Esophagus (tissue), 2 donors: Measurements from ENCODE around the gene ZBTB11. TPM values are rescaled to one million over a fixed set of nuclear protein-coding genes. Genes with fewer than 3 reads are reported as not detected.
"Not testable (repeated sequence)": the region's sequence is repeated elsewhere in the genome, so short reads cannot be mapped to it uniquely, and the experiment has no call there.

Source experiments
- H3K27ac ChIP-seq, 2 donors: one replicate each; pipeline ENCODE4 v1.5.1; 2013; ENCODE audit warnings: low read depth in 2 of 2, mild to moderate bottlenecking in 2 of 2, inconsistent platforms in 1 of 2, low read length in 1 of 2, moderate library complexity in 1 of 2
- H3K27me3 ChIP-seq, 2 donors: one replicate each; pipeline ENCODE4 v1.6.1; 2013; ENCODE audit warnings: low read length in 2 of 2, control low read depth in 1 of 2, mild to moderate bottlenecking in 1 of 2; ENCODE audit not compliant: insufficient read depth in 2 of 2, control insufficient read depth in 1 of 2
- H3K36me3 ChIP-seq, 2 donors: one replicate each; pipeline ENCODE4 v1.6.1; 2013; ENCODE audit warnings: low read length in 1 of 2; ENCODE audit not compliant: control insufficient read depth in 2 of 2, insufficient read depth in 2 of 2
- H3K4me1 ChIP-seq, 2 donors: one replicate each; pipeline ENCODE4 v1.6.1; 2013; ENCODE audit warnings: low read length in 1 of 2; ENCODE audit not compliant: control insufficient read depth in 2 of 2, insufficient read depth in 2 of 2
- H3K4me3 ChIP-seq, 2 donors: one replicate each; pipeline ENCODE4 v1.5.1; 2013; ENCODE audit warnings: low read length in 2 of 2, mild to moderate bottlenecking in 2 of 2, low read depth in 1 of 2, moderate library complexity in 1 of 2
- H3K9me3 ChIP-seq, 2 donors: one replicate each; pipeline ENCODE4 v1.6.1; 2013; ENCODE audit warnings: mild to moderate bottlenecking in 2 of 2, low read depth in 1 of 2, low read length in 1 of 2, moderate library complexity in 1 of 2; ENCODE audit not compliant: control insufficient read depth in 2 of 2, insufficient read depth in 1 of 2
- WGBS, 2 donors: extraction: QIAGEN DNeasy Blood & Tissue Kit; methylation state at CpG; one replicate each; pipeline ENCODE4 v1.1.7; 2013; 5-methylcytosine and 5-hydroxymethylcytosine counted together
- polyA plus RNA-seq, 2 donors: library from polyadenylated mRNA; stranded (reverse); fragments of 200-250 nt; gene quantifications; one replicate each; pipeline ENCODE4 v1.2.3, GENCODE V29; 2013
- donor health status: healthy with polysubstance abuse.
- donor health status: Bipolar disorder and iron deficiency.

The ZBTB11 gene
- polyA plus RNA-seq, 2 donors, result 5.0 to 6.7 TPM

DNA sequence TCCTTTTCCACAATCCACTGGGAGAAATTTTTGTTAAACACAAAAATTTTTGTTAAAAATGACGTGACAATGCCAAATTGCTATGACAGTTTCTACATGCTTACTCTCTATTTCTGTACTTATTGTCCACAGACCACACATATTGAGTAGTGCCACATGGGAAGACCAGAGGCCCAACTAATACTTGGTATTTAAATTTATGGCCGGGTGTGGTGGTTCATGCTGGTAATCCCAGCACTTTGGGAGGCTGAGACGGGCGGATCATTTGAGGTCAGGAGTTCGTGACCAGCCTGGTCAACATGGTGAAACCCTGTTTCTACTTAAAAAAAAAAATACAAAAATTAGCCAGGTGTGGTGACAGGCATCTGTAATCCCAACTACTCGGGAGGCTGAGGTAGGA, 20.3 kb downstream of the ZBTB11 start:
- H3K36me3 ChIP-seq, result peaks cover 0 to 6% of the 10 kb centered on the region in 2 donors
- H3K4me1 ChIP-seq, result no peaks in the 10 kb centered on the region
- WGBS, 2 donors, result 93 to 95% methylated on average over 6 of the region's 6 CpGs
- no peak overlapping the region for H3K27ac ChIP-seq
- H3K4me3 ChIP-seq, result no peak overlapping the region
- no peaks in the 10 kb centered on the region for H3K27me3 ChIP-seq
- H3K9me3 ChIP-seq, result no peaks in the 10 kb centered on the region

DNA sequence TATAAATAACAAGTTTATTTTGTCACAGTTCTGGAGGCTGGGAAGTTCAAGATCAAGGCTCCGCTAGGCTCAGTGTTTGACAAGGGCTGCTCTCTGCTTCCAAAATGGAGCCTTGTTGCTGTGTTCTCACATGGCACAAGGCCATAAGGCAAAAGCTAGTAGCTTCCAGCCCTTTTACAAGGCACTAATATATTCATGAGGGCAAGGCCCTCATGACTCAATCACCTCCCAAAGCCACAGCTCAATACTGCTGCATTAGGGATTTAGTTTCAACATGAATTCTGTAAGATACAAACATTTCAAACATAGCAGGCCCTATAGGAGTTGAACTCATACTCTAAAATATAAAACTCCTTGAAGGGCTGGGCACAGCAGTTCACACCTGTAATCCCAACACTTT, 30.2 kb downstream of the ZBTB11 start:
- H3K9me3 ChIP-seq, result no peaks in the 10 kb centered on the region
- H3K27ac ChIP-seq, result no peak overlapping the region
- H3K27me3 ChIP-seq, result no peaks in the 10 kb centered on the region
- H3K36me3 ChIP-seq, result peaks cover 0 to 10% of the 10 kb centered on the region in 2 donors
- no peaks in the 10 kb centered on the region for H3K4me1 ChIP-seq
- WGBS, 2 donors, result 90 to 91% methylated on average over 1 of the region's 1 CpG
- H3K4me3 ChIP-seq, result no peak overlapping the region

DNA sequence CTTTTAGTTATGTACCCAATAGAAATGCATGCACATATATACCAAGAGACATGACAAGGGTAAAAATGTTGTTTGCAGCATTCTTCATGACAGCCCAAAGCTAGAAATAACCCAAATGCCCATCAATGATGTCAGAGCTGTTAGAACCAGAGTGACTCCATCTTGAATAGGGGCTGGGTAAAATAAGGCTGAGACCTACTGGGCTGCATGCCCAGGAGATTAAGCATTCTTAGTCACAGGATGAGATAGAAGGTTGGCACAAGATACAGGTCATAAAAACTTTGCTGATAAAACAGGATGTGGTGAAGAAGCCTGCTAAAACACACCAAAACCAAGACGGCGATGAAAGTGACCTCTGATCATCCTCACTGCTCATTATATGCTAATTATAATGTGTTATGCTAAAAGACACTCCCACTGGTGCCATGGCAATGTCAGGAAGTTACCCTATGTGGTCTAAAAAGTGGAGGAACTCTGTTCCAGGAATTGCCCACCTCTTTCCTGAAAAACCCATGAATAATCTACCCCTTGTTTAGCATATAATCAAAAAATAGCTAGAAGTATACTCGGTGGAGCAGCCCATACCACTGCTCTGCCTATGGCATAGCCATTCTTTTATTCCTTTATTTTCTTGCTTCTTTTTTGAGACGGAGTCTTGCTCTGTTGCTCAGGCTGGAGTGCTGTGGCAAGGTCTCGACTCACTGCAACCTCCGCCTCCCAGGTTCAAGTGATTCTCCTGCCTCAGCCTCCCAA, 32.9 kb downstream of the ZBTB11 start:
- WGBS, 2 donors, result 66 to 70% methylated on average over 6 of the region's 6 CpGs

DNA sequence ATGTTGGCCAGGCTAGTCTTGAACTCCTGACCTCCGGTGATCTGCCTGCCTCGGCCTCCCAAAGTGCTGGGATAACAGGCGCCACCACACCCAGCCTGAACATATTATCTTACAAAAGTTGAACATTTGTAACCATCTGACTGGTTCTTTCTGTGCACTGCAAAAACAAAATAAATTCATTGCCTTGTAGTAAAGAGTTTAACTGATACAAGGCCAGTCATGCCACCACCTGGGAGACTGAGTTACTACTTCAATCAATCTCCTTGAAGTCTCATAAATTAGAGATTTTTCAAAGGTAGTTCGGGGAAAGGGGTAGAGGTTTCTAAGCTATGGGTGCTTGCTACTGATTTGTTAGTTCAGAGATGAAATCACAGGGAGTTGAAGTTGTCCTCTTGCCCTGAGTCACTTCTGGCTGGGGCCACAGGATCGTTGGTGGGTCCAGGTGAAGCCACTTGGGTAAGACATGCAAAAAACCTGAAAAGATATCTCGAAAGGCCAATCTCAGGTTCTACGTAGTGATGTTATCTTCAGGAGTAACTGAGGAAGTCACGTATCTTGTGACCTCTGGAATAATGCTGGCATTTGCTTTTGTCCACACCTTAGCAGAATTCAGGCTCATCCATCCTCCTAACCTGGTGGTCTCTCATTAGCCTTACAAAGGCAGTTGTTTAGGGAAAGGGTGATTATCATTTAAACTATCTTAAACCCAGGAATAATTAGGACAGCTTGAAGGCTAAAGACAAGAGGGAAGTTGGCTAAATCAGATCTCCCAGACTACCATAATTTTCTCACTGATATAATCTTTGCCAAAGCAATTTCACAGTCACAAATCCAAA, 33.7 kb downstream of the ZBTB11 start:
- Histone ChIP-seq H3K4me1 (no peaks in the 10 kb centered on the region), H3K27me3 (no peaks in the 10 kb centered on the region), H3K36me3 (no peaks in the 10 kb centered on the region), H3K9me3 (no peaks in the 10 kb centered on the region), H3K4me3 (no peak overlapping the region), H3K27ac (no peak overlapping the region)
- 92% methylated on average over 8 of the region's 8 CpGs for WGBS, 2 donors

More for the DNA sequence above, 32.9 kb downstream of the ZBTB11 start:
- no peak overlapping the region for H3K4me3 ChIP-seq
- no peak overlapping the region for H3K27ac ChIP-seq
- H3K36me3 ChIP-seq, result peaks cover 0 to 6% of the 10 kb centered on the region in 2 donors
- H3K4me1 ChIP-seq, result no peaks in the 10 kb centered on the region
- no peaks in the 10 kb centered on the region for H3K27me3 ChIP-seq
- H3K9me3 ChIP-seq, result no peaks in the 10 kb centered on the region

DNA sequence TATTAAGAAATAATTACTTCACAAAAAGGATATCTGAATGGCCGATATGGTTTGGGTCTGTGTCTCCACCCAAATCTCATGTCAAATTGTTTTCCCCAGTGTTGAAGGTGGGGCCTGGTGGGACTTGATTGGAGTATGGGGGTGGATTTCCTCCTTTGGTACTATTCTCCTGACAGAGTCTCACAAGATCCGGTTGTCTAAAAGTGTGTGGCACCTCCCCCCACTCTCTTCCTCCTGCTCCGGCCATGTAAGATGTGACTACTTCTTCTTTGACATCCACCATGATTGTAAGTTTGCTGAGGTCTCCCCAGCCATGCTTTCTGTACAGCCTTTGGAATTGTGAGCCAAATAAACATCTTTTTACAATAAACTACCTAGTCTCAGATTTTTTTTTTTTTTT, 34.5 kb downstream of the ZBTB11 start:
- no peaks in the 10 kb centered on the region for H3K27me3 ChIP-seq
- H3K4me3 ChIP-seq, result no peak overlapping the region
- no peaks in the 10 kb centered on the region for H3K9me3 ChIP-seq
- H3K27ac ChIP-seq, result no peak overlapping the region
- no peaks in the 10 kb centered on the region for H3K4me1 ChIP-seq
- WGBS, 2 donors, result 76 to 86% methylated on average over 3 of the region's 3 CpGs
- no peaks in the 10 kb centered on the region for H3K36me3 ChIP-seq

DNA sequence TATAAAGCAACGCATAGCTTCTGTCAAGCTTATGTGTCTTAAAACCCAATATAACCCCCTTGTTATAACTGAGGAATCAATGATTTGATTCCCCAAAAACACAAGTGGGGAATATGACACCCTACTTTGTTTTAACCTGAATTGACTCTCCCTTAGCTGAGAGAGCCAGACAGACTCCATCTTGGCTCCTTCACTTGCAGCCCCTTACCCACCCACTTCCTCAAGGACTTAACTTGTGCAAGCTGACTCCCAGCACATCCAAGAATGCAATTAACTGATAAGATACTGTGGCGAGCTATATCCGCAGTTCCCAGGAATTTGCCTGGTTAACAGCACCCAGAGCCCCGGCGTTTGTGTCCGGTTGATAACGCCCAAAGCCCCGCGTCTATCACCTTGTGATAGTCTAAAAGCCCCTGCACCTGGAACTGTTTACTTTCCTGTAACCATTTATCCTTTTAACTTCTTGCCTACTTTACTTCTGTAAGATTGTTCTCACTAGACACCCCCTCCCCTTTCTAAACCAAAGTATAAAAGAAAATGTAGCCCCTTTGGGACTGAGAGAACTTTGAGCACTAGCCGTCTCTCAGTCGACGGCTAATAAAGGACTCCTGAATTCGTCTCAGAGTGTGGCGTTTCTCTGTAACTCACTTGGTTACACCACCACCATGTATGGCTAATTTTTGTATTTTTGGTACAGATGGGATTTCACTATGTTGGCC, 35.4 kb downstream of the ZBTB11 start:
- H3K4me3 ChIP-seq, H3K27me3 ChIP-seq, H3K27ac ChIP-seq, H3K36me3 ChIP-seq, H3K4me1 ChIP-seq, H3K9me3 ChIP-seq: not testable (repeated sequence)
- 60 to 70% methylated on average over 14 of the region's 14 CpGs for WGBS, 2 donors

DNA sequence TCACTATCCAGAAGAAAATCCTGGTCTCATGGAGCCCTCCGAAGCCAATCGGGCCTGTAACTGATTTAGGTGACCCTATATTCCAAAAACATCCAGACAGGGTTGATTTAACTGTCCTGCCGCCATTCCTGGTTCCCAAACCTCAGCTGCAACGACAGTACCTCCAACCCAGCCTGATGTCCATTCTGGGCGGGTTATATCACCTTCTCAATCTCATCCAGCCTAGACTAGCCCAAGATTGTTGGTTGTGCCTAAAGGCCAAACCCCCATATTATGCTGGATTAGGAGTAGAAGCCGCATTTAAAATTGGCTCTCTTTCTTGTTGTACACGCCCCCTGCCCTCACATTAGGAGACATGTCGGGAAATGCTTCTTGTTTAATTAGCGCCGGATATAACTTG, 36.7 kb downstream of the ZBTB11 start:
- Histone ChIP-seq H3K27ac (no peak overlapping the region), H3K36me3 (no peaks in the 10 kb centered on the region), H3K27me3 (no peaks in the 10 kb centered on the region), H3K4me3 (no peak overlapping the region), H3K9me3 (no peaks in the 10 kb centered on the region), H3K4me1 (no peaks in the 10 kb centered on the region)
- WGBS, 2 donors, result 89 to 95% methylated on average over 10 of the region's 10 CpGs

DNA sequence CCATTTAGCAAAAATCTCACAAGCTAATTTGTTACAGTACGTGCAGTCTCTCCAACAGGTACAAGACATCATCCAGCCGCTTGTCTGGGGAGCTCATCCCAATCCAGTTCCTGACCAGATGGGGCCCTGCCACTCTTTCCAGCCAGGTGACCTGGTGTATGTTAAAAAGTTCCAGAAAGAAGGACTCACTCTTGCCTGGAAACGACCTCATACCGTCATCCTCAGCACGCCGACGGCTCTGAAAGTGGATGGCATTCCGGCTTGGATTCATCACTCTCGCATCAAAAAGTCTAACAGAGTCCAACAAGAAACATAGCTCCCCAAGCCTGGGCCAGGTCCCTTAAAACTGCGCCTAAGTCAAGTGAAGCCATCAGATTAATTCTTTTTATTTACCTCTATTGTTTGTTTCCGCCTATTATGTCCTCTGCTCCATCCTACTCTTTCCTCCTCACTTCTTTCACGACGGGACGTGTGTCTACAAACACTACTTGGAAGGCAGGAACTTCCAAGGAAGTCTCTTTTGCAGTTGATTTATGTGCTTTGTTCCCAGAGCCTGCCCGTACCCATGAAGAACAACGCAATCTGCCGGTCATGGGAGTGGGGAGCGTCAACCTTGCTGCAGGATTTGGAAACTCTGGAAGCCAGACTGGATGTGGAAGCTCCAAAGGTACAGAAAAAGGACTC, 37.5 kb downstream of the ZBTB11 start:
- WGBS, 2 donors, result 82 to 84% methylated on average over 18 of the region's 18 CpGs
- Histone ChIP-seq H3K27me3 (no peaks in the 10 kb centered on the region), H3K27ac (no peak overlapping the region), H3K9me3 (no peaks in the 10 kb centered on the region), H3K36me3 (no peaks in the 10 kb centered on the region), H3K4me1 (no peaks in the 10 kb centered on the region), H3K4me3 (no peak overlapping the region)

DNA sequence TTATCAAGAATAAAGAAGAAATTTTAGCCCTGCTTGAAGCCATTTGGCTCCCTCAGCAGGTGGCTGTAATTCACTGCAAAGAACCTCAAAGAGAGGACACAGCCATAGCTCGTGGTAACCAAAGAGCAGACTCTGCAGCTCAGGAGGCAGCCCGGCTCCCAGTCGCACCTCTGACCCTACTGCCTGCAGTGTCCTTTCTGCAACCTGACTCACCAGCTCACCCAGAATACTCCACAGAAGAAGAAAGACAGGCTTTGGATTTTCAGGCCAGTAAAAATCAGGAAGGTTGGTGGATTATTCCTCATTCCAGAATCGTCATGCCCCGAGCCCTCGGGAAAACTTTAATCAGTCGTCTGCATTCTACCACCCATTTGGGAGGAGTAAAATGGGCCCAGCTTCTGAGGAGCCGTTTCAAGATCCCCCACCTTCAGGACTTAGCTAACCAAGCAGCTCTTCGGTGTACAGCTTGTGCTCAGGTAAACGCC, 38.6 kb downstream of the ZBTB11 start:
- Histone ChIP-seq H3K27ac (no peak overlapping the region), H3K4me1 (no peaks in the 10 kb centered on the region), H3K27me3 (no peaks in the 10 kb centered on the region), H3K9me3 (no peaks in the 10 kb centered on the region), H3K4me3 (no peak overlapping the region), H3K36me3 (no peaks in the 10 kb centered on the region)
- 82 to 83% methylated on average over 10 of the region's 10 CpGs for WGBS, 2 donors
